IMR-90 (cell line): ENCODE measurements around the gene AHDC1. TPM values are rescaled to one million over a fixed set of nuclear protein-coding genes. Genes with fewer than 3 reads are reported as not detected.

Experiments used
- polyA plus RNA-seq, 3 experiments: library from polyadenylated mRNA; depleted of rRNA; stranded (reverse); fragments of >200 nt; gene quantifications; 2 replicates each; pipeline ENCODE4 v1.2.3, GENCODE V29; 2012; ENCODE audit warnings: low replicate concordance in 1 of 3
- total RNA-seq: library from RNA; depleted of rRNA; stranded (reverse); fragments of >200 nt; gene quantifications from 2 replicates; pipeline ENCODE4 v1.2.3, GENCODE V29; 2012
- TF ChIP-seq, protein P1 (sequence below): conservative IDR thresholded peaks from 2 replicates; pipeline ENCODE4 v1.5.1; 2012; ENCODE audit warnings: mild to moderate bottlenecking, low read depth, low read length, improper control_type of control experiment

Gene AHDC1
- total and polyA plus RNA-seq, 2 of the 4 experiments (the other 2 are of a cell fraction): 2.0 to 11.6 TPM

DNA sequence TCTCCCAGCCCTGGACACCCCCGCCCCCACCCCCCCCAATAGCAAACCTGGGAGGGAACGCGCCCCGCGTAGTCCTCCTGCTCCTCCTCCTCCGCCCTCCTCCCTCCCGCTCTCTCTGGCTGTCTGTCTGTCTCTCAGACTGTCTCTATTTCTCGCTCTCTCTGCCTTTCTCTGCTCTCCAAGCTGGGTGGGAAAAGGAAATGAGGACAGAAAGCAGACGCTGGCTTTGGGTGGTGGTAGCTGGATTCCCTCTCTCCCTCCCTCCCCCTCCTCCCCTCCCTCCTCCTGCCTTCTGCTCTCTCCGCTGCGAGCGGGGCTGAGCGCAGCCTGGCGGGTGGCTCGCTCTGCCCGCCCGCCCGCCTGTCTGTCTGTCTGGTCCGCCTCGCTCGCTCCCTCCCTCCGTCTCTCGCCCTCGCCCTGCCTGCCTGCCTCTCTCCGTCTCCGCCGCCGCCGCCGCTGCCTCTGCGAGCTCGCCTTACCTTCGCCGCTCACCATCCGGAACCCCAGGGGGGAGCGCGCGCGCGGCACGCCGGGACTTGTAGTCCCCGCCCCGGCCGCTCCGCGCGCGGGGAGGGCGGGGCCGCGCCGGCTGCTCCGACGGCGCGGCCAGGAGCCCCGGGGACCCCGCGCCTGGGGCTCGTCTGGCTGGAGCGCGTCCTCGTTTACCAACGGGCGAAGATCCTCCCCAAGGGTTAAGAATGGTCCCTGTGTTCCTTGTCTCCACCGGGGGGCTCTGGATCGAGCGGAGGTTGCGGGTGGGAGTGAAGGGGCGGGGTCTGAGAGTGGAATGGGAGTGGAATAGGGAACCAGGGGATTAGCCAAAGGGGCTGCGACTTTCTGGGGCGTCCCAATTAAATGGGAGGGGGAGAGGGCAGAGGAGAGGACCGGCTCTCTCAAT, at the start of gene AHDC1 (continued):
- TF ChIP-seq, protein P1, sequence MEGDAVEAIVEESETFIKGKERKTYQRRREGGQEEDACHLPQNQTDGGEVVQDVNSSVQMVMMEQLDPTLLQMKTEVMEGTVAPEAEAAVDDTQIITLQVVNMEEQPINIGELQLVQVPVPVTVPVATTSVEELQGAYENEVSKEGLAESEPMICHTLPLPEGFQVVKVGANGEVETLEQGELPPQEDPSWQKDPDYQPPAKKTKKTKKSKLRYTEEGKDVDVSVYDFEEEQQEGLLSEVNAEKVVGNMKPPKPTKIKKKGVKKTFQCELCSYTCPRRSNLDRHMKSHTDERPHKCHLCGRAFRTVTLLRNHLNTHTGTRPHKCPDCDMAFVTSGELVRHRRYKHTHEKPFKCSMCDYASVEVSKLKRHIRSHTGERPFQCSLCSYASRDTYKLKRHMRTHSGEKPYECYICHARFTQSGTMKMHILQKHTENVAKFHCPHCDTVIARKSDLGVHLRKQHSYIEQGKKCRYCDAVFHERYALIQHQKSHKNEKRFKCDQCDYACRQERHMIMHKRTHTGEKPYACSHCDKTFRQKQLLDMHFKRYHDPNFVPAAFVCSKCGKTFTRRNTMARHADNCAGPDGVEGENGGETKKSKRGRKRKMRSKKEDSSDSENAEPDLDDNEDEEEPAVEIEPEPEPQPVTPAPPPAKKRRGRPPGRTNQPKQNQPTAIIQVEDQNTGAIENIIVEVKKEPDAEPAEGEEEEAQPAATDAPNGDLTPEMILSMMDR: 0 out of 2 replicates have a peak, but pooled peaks have one; percentile 6
